ENCODE results near the gene ZNF689. TPM values are rescaled to one million over a fixed set of nuclear protein-coding genes. Genes with fewer than 3 reads are reported as not detected.

The ZNF689 gene
- total and polyA plus RNA-seq, 2 of the 13 experiments (the other 11 are each of a cell fraction or from before 2014, with no cell fraction given) = 9.7 to 19.5 TPM

- TF ChIP-seq ZSCAN5A (CRISPR knock-in tag; IDR thresholded peaks at IDR 0.05; ENCODE audit: borderline replicate concordance) (no peak), CEBPG (CRISPR knock-in tag; IDR thresholded peaks at IDR 0.05) (0 out of 2 replicates have a peak, but pooled peaks have one; percentile 20), SALL2 (CRISPR knock-in tag; IDR thresholded peaks at IDR 0.05) (no peak; the same call in 1 of the 2 replicates), JUN (CRISPR knock-in tag; IDR thresholded peaks at IDR 0.05) (no peak; the same call in 1 of the 2 replicates), RXRB (CRISPR knock-in tag; IDR thresholded peaks at IDR 0.05; ENCODE audit: borderline replicate concordance) (peak; percentile 30; the same call in 1 of the 2 replicates), HMGXB3 (CRISPR knock-in tag; IDR thresholded peaks at IDR 0.05; ENCODE audit: borderline replicate concordance) (0 out of 2 replicates have a peak, but pooled peaks have one; percentile 41), KDM3A (CRISPR knock-in tag; IDR thresholded peaks at IDR 0.05; ENCODE audit: low read depth) (0 out of 2 replicates have a peak, but pooled peaks have one; percentile 27), SMAD1 (CRISPR knock-in tag; IDR thresholded peaks at IDR 0.05; ENCODE audit: borderline replicate concordance, low read depth) (peak; percentile 76; the same call in 1 of the 2 replicates), REPIN1 (CRISPR knock-in tag; IDR thresholded peaks at IDR 0.05; ENCODE audit: borderline replicate concordance, low read depth) (peak; percentile 77; the same call in 1 of the 2 replicates), AHR (CRISPR knock-in tag; IDR thresholded peaks at IDR 0.05) (peak; percentile 84; the same call in 1 of the 2 replicates), ZNF616 (CRISPR knock-in tag; IDR thresholded peaks at IDR 0.05; ENCODE audit: low read depth) (0 out of 2 replicates have a peak, but pooled peaks have one; percentile 61), HIC2 (CRISPR knock-in tag; IDR thresholded peaks at IDR 0.05; ENCODE audit: low read depth) (peak; percentile 96), ARID2 (CRISPR knock-in tag; IDR thresholded peaks at IDR 0.05; ENCODE audit: borderline replicate concordance) (0 out of 2 replicates have a peak, but pooled peaks have one; percentile 50), ZBTB26 (CRISPR knock-in tag; IDR thresholded peaks at IDR 0.05; ENCODE audit: borderline replicate concordance) (peak; percentile 45; the same call in 1 of the 2 replicates), ZMYM2 (CRISPR knock-in tag; IDR thresholded peaks at IDR 0.05) (peak; percentile 27; the same call in 1 of the 2 replicates)
Measured at GRCh38 chr16:30615358-30616091, 5.3 kb upstream of the ZNF689 start (continued).

Data from HepG2 (cell line).